RPMI7951 (cell line): ENCODE results near the gene OR4D9. TPM values are rescaled to one million over a fixed set of nuclear protein-coding genes. Genes with fewer than 3 reads are reported as not detected.
A peak's percentile ranks its signal among the peaks of the same experiment; 100 is the strongest.

ENCODE experiments used
- DNase-seq: peaks from one replicate; pipeline ENCODE4 v3.0.0-alpha.2; 2012; ENCODE audit warnings: low read depth
- total RNA-seq: library from RNA; depleted of rRNA; stranded (reverse); fragments of >200 nt; shearing (Covaris generic); gene quantifications from 2 replicates; pipeline ENCODE4 v1.2.3, GENCODE V29; 2014; rRNA removed

Gene OR4D9
- total RNA-seq, 1 experiment from 2014 or later, result not detected

- peak; percentile 84 for DNase-seq
These were observed 39.7 kb downstream of the OR4D9 start for GRCh38 chr11:59550842-59551658.

GRCh38 chr11:59551659-59552521 is 40.6 kb downstream of the OR4D9 start:
- peak; percentile 73 for DNase-seq

DNA sequence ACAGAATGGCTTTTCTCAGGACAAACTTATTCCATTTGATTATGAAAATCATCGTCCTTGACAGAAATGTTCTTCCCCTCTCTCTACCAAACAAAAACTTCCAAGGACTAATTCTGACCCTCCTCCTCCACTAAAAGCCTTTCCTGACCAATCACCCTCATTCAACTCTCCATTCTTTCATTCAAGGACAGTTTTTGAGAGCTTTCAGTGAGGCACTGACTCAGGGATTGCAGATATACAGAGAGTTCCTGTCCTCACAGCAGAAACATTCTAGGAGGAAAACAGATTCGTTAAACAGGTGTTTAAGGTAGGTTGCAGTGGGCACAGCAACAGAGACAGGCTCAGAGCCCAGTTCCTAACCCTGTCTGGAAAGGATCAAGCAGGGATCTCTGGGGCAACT is 41.5 kb downstream of the OR4D9 start:
- DNase-seq, result no peak

DNA sequence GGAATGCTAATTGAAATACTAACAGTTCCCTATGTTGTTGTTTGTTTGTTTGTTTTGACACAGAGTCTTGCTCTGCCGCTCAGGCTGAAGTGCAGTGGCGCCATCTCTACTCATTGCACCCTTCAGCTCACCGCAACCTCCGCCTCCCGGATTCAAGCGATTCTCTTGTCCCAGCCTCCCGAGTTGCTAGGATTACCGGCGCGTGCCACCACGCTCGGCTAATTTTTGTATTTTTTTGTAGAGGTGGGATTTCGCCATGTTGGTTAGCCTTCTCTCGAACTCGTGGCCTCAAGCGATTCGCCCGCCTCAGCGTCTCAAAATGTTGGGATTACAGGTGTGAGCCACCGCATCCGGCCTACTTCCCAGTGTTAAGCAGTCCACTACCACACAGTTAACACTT is 42.0 kb downstream of the OR4D9 start:
- DNase-seq, result no peak

DNA sequence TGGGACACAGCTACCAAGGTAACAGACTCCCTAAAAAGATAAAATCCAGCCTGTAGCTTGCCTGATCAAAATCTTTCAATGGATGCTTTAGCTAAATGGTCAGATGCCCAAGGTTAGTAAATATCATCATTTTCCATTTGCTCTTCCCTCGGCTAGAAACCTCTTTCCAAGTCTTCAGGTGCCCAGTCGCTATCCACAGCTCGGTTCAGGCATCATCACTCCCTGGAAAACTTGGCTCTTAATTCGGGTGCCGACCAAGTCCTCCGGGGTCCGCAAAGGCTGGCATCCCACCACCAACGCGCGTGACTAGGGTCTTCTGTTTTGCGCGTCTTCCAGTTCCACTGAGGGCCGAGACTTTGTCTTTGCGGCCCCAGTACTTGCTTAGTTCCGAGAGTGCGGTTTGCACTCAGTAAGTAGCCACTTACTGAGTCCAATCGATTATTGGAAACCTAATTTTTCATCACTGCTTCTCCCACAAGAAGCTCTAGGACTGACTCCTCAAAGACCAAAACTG is 44.3 kb downstream of the OR4D9 start:
- DNase-seq, result no peak

DNA sequence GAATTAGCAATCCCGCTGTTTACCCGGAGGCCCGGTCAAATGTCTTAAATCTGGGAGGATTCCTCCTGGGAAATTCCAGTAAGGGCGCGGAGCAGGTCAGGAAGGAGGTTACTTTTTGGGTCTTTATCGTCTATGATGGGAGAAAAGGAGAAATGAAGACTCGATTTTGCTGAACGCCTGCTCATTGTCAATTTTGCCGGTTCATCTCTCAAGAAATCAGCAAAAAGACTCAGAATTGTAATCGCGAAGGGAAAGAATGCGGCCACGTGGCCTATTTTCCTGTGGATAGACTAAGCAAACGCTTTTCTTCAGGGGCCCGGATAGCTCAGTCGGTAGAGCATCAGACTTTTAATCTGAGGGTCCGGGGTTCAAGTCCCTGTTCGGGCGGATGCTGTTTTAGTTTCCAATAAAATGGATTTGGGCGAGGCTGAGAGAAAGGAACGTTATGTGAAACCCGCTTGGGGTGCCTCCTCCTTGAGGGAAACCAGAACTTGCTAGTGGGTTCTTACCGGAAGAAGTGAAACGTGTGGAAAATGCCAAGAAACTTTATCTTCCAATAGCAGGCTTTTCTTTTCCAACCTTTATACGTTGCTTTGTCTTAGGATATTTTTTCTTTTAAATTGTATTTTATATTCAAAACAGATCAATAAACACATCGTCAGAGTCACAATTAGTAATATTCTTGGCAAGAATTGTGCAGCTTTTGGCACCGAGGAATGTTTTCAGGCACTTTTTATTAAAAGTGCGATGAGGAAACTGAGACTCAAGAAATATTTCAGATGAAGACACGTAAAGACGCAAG is 45.0 kb downstream of the OR4D9 start:
- DNase-seq, result peak; percentile 85

DNA sequence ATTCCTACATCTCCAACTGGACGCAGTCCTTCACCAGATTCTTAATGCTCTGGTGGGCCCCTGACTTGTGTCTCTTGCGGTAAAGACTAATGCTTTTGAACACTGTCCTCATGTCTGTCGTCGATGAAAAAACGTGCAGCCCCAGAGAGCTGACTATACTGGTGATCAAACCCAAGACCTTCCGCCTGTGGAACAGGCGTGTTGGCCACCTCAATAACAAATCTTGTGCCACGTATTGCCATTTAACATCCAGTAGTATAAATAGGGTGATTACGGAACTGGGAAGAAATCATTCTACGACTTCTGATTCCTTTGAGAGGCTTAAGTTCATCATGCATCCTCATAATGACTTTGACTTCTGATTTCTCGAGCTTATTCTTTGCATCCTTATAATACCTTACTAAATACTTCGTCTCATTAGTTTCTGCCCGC is 45.6 kb downstream of the OR4D9 start:
- peak; percentile 77 for DNase-seq

DNA sequence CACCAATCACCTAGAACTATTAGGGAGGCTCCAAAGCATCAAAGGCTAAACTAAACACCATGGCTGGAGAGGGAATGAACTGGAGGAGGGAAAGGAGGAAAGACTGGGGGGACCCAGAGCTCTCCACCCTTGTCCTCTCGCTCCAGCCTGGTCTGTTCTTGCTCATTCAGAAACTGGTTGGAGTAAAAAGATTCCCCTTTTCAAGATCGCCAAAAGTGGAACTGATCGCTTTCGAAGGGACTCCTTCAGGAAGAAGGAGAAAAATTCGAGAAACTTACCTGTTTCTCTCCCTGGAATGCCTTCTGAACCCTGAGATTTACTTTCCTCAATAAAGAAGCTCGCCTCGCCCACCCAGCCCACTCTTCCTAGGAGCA is 46.9 kb downstream of the OR4D9 start:
- no peak for DNase-seq

- DNase-seq, result no peak
These were observed 48.5 kb downstream of the OR4D9 start for GRCh38 chr11:59559886-59560285.

- peak; percentile 68 for DNase-seq
These were observed 49.0 kb downstream of the OR4D9 start for GRCh38 chr11:59560290-59560701.

- peak; percentile 78 for DNase-seq
These were observed 49.5 kb downstream of the OR4D9 start for GRCh38 chr11:59560702-59561473.

- no peak for DNase-seq
These were observed 51.0 kb downstream of the OR4D9 start for GRCh38 chr11:59562292-59562691.

Other genes starting within 250 kb of the OR4D9 start
- gene OR5AN1, start 152.6 kb upstream of the OR4D9 start, total RNA-seq, result not detected in 2 replicates
- gene OR5A2, start 85.1 kb upstream of the OR4D9 start, total RNA-seq, result not detected in 2 replicates
- not detected in 2 replicates for gene OR5A1, start 75.1 kb upstream of the OR4D9 start, total RNA-seq
- not detected in 2 replicates for gene OR4D6, start 54.6 kb upstream of the OR4D9 start, total RNA-seq
- gene OR4D10, start 38.2 kb upstream of the OR4D9 start, total RNA-seq, result not detected in 2 replicates
- not detected in 2 replicates for gene OR4D11, start 8.0 kb upstream of the OR4D9 start, total RNA-seq
- 20.4 and 20.8 TPM in 2 replicates for gene OSBP, start 104.2 kb downstream of the OR4D9 start, total RNA-seq
- 23.9 and 39.5 TPM in 2 replicates for gene PATL1, start 157.5 kb downstream of the OR4D9 start, total RNA-seq
- gene OR10V1, start 202.3 kb downstream of the OR4D9 start, total RNA-seq, result not detected in 2 replicates
- 23.9 and 32.0 TPM in 2 replicates for gene STX3, start 243.8 kb downstream of the OR4D9 start, total RNA-seq